HT-29 (cell line): ENCODE results near the gene LIMK2. TPM values are rescaled to one million over a fixed set of nuclear protein-coding genes. Genes with fewer than 3 reads are reported as not detected.
A peak's percentile ranks its signal among the peaks of the same experiment; 100 is the strongest.
"Not testable (repeated sequence)": the region's sequence is repeated elsewhere in the genome, so short reads cannot be mapped to it uniquely, and the experiment has no call there.

Experiments used
- DNase-seq: peaks from one replicate; pipeline ENCODE4 v3.0.0-alpha.2; 2015; ENCODE audit warnings: low spot score
- total RNA-seq: library from RNA; depleted of rRNA; stranded (reverse); fragments of >200 nt; shearing (Covaris generic); gene quantifications from 2 replicates; pipeline ENCODE4 v1.2.3, GENCODE V29; 2014

The LIMK2 gene
- total RNA-seq, 1 experiment from 2014 or later, result 24.4 TPM

DNA sequence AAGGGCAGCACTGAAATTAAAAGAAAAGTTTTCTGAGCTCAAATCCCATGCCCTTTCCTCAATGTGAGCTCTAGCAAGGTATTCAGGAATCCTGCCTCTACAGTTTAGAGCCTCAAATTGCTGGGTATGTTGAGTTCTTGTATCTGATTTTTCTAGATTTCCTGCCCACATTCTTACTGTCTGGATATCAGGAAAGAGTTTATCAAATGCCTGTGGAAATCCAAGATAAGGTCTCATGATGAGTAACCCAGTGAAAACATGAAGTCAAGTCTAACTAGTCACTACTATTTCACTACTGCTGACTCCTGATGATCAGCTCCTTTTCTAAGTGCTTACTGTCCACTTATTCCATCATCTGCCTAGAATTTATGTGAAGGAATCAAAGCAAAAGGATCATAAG lies 29.8 kb downstream of the LIMK2 start:
- no peak for DNase-seq

DNA sequence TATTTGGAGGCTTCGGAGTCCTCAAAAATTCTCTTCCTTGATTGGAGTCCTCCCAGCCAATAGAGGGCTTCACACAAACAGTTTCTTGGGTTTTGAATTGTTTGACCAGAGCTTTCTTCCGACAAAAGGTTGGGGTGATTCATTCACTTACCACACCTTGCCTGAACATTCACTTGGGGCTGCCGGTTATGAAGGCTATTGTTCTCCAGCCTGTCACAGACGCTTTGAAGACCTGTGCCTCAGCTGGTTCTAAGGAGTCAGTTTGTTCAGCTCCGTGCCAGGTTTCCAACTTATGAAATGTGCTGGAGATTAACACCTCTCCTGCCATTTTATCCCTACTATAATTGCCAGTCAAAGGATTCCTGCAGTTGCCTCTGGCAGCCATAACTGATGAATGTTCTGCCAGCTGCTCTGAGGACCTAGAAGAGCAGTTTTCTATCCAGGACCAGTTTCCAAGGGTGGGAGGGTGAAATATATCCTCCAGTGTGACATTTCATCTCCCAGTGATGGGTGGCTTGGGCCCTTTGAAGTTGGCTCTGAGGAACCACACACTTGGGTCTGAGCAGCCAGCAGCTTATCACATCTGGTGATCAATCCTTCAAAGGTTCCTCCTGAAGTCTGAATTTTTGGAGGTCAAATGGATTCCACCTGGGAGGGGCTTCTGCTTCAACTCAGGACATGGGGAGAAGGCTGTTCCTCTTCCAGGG lies 31.4 kb downstream of the LIMK2 start:
- DNase-seq, result no peak

DNA sequence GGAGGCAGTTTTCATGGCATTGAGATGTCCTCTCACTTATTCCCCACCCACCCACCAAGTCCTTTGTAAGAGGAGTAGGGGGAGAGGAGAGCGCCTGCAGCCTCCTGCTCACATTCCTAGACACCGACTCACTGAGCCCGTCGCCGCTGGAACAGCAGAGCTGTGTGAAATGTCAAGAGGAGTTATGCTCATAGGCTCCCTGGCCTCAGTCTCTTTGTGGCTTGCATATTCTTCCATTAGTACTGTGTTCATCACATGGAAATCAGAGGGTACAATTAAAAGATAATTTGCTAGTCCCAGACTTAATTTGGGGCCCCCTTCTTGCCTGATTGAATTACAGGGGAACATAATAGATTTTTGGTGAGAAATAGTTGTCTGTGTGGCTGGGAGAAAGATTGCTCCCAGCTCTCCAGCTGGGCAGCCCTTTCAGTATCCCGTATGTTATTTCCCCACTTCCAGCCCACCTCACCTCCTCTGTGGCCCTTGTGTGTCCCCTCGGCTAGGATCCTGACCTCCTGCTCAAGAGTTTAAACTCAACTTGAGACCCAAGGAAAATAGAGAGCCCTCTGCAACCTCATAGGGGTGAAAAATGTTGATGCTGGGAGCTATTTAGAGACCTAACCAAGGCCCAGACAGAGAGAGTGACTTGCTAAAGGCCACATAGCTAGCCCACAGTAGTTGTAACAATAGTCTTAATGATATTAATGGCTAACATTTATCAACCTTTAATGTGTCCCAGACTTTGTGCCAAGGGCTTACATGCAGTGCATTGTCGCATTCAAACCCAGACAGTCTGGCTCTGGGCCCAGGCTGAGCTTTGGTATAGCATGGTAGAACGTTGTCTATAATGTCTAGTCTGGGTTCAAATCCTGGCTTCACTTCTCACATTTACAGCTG lies 32.2 kb downstream of the LIMK2 start:
- DNase-seq, result no peak

DNA sequence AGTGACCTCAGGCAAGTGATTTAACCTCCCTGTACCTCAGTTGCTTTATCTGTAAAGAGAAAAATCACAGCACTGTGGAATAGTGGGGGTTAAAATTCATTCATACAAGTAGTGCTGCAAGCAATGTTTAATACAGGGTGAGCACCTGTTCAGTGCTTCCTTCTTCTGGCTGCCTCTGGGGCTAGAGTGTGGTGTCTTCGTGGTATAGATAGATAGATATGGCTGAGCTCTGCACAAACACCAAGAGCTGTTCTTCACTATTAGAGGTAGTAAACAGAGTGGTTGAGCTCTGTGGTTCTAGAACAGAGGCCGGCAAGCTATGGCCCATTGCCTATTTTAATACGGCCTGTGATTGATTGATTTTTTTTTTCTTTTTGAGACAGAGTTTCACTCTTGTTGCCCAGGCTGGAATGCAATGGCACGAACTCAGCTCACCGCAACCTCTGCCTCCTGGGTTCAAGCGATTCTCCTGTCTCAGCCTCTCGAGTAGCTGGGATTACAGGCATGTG lies 32.9 kb downstream of the LIMK2 start:
- DNase-seq, result no peak

DNA sequence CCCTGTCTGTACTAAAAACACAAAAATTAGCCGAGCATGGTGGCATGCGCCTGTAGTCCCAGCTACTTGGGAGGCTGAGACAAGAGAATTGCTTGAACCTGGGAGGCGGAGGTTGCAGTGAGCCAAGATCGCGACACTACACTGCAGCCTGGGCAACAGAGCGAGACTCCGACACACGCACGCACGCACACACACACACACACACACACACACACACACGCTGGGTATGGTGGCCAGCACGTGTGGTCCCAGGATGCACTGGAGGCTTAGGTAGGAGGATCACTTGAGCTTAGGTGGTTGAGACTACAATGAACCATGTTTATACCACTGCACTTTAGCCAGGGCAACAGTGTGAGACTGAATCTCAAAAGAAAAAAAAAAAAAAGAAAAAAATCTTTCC lies 33.9 kb downstream of the LIMK2 start:
- DNase-seq, result not testable (repeated sequence)

DNA sequence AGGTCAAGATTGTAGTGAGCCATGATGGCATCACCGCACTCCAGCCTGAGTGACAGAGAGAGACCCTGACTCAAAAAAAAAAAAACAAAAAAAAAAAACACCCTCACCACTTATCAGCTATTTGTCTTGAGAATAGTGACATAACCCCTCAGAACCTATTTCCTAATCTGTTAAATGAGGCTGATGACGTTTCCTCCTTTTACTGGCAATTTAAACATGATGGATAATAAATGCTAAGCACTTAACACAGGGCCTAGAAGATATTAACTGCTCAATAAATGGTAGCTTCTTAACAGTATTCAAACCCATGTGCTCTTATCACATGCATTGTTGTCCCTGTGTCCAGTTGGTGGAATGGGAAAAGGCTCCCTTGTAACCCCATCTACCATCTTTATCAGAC lies 34.6 kb downstream of the LIMK2 start:
- no peak for DNase-seq

DNA sequence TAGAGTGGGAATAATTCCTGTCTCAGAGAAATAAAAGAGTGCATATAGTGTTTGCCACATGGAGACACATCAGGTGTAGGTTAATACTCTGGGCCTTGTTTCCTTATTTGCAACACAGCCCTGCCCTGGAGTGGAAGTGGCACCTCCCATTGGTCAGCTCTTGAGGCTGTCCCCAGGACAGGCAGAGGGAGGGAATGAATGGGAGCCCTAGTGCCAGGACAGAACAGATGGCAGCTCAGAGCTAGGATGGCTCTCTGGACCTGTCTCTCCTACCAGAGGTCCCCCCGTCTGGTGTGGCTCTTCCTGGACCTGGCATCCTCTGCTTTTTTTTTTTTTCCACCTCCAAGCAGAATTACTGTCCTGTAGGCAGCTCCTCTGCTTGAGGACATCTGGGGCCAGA lies 35.6 kb downstream of the LIMK2 start:
- DNase-seq, result no peak

DNA sequence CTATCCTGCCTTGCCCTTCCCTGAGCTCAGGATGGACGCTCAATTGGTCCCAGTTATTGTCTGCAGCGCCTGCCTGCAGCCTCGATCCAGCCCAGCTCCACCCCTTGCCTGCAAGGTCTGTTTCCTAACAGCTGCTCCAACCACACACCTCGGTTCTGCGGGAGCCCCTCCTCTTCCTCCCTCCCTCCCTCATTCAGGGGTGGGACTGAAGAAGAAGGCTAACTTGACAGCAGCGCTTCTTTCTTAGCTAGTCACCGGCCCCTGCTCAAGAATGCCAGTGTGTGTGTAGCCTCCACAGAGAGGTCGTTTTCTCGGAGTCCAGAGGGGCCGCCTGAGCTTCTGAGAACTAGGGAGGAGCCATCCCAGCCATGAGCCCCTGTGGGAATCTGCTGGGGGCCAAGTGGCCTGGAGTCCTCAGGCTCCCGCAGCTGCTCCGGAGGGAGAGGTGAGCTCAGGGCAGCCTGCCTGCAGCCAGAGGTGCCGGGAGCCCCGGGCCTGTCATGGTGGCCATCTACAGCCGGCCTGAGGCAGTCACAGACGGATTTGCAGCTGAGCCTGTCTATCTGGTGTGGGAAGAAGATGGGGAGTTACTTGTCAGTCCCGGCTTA lies 36.1 kb downstream of the LIMK2 start:
- DNase-seq, result peak; percentile 44

DNA sequence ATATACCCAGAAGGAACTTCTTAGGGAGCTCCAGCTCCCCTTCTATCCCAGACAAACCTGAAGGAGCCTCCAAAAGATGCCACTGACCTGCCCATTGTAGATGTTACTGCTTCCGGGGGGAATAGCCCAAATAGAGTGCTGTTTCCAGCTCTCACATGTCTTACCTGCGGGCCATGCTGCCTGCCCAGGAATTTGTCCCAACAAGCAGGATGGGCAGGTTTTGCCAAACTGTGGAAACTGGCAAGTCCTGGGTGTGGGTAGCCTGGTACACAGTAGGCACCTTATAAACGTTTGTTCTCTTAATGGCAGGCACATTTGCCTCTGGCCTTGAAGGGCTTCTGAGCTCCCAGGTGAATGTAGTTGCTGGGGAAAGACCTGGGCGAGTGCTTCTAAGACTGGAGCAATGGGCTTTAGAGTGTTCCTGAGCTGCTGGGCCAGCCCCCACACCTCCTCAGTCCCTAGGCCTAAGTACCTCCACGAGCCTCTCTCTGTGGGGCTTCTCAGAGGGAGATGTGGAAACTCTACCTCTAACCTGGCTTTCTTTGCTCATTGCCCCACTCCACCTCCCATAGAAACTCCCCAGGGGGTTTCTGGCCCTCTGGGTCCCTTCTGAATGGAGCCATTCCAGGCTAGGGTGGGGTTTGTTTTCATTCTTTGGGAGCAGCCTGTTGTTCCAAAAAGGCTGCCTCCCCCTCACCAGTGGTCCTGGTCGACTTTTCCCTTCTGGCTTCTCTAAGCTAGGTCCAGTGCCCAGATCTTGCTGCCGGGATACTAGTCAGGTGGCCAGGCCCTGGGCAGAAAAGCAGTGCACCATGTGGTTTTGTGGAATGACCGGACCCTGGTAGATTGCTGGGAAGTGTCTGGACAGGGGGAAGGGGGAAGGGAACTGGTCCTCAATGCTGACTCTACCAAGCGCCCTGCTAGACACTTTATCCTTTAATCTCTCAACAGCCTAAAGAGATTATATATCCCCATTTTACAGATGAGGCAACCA lies 37.2 kb downstream of the LIMK2 start:
- no peak for DNase-seq

DNA sequence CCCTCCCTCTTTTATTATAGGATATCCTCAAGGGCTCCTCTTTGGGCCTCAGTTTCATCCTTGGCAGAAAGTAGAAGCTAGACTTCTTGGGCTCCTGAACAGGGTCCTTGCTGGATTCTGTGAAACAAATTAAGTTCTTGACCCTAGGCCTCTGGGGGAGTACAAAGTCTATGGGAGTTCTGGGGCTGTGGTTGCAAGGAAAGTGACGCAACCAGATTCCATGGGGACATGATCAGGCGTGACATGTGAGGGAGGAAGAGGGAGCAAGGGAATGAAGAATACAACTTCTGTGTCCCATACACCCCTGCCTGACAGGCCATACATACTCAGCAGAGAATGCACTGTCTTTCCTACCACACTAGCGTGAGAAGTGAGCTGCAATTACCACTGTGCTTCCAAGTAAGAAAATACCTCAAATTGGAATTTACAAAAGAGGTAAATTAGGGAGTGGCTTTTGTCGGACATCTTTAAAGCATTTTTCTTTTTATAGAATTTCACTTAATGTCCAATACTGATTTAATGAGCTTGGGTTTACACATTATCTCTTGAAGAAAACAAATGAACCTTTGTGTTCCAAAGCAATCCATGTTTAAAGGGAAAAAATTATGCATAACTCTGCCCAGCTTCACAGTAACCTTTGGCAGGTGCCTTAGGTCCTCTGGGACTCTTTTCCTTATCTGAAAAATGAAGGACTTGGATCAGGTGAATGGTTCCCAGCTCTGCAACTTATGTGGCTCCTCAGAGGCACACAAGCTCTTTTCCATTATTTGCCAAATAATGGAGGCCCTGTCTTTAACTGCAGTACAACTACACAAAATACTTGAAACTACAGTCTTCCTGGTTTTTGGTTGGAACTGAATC lies 38.9 kb downstream of the LIMK2 start:
- no peak for DNase-seq

DNA sequence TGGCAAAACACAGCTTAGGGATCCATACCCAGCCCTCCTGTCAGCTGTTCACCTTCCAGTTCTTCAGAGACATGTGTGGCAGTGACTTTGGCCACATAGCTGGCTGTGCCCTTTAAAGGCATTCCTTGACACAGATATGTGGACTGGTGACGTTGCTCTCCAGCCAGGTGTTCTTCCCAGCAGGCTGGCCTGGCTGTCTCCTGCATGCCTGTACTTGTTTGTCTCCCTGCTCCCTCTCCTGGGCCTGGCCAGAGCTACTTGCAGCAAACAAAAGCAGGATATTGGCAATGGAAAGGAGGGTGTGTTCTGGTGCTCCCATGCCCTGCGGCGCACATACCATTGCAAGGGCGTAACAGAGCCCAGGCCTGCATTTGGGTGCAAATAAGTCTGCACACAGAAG lies 41.9 kb downstream of the LIMK2 start:
- peak; percentile 38 for DNase-seq

DNA sequence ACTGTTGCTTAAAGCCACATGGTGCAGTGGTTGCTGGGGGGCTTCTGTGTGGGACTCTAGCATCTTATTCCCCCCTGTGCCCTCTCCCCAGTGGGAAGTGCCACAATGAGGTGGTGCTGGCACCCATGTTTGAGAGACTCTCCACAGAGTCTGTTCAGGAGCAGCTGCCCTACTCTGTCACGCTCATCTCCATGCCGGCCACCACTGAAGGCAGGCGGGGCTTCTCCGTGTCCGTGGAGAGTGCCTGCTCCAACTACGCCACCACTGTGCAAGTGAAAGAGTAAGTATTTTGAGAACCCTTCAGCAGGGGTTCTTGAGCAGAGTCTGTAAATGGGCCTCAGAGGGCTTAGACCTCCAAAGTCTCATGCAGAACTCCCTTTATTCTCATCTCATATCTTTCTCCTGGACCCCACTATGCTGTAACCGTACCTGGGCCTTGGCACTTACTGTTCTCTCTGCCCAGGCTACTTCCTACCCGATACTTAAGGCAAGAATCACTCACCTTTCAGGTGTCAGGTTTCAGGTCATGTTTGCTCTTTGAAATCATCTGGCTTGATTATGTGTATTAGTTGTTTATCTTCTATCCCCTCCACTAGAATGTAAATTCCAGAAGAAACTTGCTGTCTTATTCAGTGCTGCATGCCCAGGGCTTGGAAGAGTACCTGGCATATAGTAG lies 47.8 kb downstream of the LIMK2 start:
- no peak for DNase-seq

DNA sequence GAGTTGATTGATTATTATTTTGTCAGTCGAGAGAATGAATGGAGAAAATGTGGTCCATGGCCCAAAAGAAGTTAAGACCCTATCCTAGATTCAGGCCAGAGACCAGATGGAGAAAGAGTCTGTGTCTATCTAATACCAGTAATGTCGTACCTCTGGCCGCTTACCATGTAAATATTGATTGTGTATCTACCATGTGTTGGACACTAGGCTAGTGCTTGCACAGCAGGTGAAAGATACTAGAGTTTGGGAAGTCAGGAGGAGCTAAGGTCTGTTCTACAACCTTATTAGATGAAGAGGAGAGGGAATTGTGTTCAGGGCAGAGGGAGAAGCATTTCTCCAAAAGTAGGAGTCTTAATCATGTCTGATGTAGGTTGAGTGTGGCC lies 48.4 kb downstream of the LIMK2 start:
- no peak for DNase-seq

DNA sequence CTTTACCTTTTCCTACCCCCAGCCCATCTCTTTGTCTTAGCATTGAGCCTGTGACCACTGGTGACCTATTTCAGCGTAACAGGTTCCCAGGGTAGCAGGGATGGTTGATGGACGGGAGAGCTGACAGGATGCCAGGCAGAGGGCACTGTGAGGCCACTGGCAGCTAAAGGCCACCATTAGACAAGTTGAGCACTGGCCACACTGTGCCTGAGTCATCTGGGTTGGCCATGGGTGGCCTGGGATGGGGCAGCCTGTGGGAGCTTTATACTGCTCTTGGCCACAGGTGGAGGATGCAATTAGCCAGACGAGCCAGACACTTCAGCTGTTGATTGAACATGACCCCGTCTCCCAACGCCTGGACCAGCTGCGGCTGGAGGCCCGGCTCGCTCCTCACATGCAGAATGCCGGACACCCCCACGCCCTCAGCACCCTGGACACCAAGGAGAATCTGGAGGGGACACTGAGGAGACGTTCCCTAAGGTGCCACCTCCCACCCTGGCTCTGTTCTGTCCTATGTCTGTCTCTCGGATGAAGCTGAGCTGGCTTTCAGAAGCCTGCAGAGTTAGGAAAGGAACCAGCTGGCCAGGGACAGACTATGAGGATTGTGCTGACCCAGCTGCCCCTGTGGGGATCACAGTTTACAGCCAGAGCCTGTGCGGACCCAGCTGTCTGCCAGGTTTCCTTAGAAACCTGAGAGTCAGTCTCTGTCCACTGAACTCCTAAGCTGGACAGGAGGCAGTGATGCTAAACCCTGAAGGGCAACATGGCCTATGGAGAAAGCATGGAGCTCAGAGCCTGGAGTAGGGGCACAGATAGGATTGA lies 50.4 kb downstream of the LIMK2 start:
- DNase-seq, result no peak

DNA sequence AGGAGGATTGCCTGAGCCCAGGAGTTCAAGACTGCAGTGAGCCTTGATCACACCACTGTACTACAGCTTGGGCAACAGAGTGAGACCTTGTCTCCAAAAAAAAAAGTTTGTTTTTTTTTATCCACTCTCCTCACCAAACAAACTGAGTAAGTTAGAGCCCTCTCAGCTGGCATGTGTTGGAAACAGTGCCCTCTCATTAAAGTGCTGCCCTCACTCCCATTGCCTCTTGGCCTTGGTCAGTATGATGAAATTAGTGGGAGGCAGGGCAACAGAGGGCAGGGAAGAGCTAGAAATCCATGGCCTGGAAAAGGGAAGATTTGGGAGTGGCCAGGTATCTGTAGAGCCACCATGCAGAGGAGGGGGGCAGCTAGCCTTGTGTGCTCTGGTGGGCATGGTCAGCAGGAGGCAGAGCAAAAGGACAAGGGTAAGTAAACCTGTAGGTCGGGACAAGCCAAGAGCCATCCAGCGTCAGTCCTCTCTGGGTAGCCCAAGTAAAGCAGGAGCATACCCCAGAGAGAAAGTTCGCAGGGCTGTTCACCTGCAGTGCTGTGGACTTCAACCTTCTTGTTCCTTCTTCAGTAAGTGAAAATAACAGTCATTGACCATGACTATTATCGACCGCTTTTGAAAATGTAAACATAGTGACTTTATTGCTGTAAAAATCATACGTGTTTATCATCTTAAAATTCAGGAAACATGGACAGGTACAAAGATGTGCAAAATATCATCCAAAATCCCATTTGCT lies 52.0 kb downstream of the LIMK2 start:
- DNase-seq, result no peak

DNA sequence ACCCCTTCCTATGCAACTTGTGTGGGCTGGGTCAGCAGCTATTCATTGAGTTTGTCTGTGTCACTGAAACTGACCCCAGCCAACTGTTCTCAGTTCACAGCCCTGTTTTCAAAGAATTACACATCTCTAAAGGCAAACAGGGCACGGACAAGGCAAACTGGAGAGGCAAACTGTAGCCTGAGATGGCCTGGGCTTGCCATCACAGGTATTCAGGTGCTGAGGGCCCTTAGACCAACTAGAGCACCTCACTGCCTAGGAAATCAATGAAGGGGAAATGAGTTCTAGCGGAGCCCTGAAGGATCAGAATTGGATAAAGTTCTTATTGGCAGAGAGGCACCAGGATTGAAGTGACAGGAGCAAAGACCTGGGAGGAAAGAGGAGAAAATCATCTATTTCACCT lies 56.2 kb downstream of the LIMK2 start:
- DNase-seq, result no peak

DNA sequence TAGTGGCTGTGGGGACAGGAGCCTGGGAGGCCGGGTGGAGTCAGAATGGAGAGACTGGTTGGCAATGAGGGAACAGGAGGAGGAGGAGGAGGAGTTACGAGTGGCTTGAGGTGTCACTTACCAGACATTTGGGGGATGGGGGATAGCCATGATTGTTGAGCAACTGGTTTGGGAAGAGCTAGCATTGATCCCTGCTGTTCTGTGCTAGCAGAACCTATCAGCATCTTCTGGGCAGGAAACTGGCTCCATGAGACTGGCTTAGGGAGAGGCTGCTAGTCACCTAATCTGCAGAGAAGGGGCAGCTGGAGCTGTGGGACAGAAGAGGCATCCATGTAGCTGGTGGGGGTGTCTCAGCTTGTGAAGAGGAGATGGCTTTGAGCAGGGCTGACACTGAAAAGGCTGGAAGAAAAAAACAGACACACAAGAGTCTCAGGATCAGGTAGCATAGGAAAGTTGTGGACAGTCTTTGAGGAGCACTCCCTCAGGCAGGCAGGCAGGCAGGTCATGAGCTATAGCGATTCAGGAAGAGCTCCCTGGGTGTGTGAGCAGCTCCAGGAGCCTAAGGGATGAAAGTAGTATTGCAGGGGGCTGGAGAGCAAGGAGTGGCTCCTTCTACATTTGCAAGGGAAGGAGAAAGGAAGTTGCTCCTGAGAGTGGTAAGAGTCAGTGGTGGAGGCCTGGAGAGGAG lies 57.9 kb downstream of the LIMK2 start:
- DNase-seq, result no peak
